Measurements from ENCODE around the gene MXRA8.

DNA sequence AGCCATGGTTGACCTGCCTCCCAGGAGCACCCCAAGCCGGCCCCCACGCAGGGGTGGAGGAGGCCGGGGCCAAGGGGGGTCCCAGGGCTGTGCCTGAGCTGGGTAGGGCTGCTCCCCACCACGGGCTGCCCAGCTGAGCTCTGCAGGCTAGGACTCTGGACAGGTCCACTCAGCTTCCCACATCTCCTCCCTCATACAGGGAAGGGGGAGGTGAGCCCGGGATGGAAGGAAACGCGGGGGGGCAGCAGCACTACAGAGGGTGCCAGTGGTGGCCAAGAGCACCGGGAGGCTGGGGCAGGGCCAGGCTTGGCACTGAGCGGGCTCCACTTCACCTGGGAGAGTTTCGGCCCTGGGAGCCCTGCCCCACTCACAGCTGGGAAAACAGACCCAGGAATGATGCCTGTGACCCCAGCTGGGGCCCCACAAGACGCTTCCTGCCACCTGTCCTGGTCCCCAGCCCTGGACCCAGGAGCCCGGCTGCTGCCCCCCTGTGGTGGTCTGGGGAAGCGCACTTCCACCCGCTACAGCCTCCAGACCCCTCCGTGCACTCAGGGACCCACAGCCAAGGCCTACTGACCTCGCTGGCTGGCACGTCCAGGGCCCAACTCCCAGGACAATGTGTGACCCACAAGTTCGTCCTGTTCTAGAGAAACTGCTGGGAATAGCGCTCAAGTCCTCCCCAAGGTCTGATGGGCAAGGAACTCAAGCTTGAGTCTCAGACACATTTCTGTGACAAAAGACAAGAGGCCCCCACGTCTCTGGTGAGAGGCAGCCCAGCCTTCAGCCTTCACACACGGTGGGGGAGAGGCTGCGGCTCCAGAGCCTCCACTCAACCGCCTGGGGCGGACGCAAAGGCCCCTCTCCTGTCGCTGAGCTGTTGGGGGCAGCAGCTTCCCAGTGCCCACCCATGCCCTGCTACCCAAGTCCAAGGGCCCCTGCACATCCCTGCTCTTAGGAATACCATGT lies 13.7 kb upstream of the MXRA8 start:
- TF ChIP-seq TARDBP (IDR thresholded peaks at IDR 0.05) (no peak), HDGF (IDR thresholded peaks at IDR 0.05; ENCODE audit: borderline replicate concordance) (no peak), NFRKB (IDR thresholded peaks at IDR 0.05) (no peak)

All from HEK293T (cell line).